B cell (primary cell): ENCODE data around the gene PCSK2.

Experiments
- EZH2 ChIP-seq: IDR thresholded peaks from 2 replicates; pipeline ENCODE4 v1.6.1; 2012; ENCODE audit warnings: borderline replicate concordance, low read depth, mild to moderate bottlenecking, moderate library complexity, low read length; ENCODE audit not compliant: insufficient read depth, poor library complexity, severe bottlenecking
- TF ChIP-seq, protein P1 (sequence below): fragments of 200-600 bp; IDR thresholded peaks from one replicate; pipeline ENCODE4 v1.8.0; 2022; ENCODE audit warnings: antibody characterized with exemption, mild to moderate bottlenecking

- TF ChIP-seq, protein P1, sequence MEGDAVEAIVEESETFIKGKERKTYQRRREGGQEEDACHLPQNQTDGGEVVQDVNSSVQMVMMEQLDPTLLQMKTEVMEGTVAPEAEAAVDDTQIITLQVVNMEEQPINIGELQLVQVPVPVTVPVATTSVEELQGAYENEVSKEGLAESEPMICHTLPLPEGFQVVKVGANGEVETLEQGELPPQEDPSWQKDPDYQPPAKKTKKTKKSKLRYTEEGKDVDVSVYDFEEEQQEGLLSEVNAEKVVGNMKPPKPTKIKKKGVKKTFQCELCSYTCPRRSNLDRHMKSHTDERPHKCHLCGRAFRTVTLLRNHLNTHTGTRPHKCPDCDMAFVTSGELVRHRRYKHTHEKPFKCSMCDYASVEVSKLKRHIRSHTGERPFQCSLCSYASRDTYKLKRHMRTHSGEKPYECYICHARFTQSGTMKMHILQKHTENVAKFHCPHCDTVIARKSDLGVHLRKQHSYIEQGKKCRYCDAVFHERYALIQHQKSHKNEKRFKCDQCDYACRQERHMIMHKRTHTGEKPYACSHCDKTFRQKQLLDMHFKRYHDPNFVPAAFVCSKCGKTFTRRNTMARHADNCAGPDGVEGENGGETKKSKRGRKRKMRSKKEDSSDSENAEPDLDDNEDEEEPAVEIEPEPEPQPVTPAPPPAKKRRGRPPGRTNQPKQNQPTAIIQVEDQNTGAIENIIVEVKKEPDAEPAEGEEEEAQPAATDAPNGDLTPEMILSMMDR = peak; percentile 95
- no peak for TF ChIP-seq EZH2
Measured at GRCh38 chr20:17431621-17432364, 205.0 kb downstream of the PCSK2 start.
